ENCODE data around the gene EDN2.

EDN2 gene

DNA sequence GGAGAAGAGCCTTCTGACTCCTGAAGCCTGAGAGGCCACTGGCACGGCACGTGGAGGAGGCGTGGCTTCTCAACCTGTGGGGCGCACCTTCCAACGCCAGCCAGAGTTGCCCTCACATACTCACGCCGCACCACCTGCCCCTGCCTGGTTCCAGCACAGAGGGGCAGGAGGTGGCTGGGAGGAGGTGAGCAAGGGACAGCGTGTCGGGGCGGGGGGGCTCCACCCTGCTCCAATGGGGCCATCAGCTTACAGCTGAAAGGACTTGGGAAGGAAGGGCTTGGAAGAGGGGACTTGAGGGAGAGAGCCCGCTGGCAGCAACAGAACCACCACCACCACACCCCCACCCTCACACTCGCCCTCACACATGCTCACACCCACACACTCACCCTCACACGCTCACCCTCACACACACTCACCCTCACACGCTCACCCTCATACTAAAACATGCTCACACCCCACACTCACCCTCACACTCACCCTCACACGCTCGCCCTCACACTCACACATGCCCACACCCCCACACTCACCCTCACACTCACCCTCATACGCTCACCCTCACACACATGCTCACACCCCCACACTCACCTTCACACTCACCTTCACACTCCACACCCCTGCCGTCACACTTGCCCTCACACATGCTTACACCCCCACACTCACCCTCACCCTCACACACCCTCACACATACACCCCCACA is 41.6 kb upstream of the EDN2 start:
- H2AFZ ChIP-seq (ENCODE audit: low read depth, low read length, severe bottlenecking), result no peak overlapping the region
- H3K4me3 ChIP-seq (ENCODE audit: insufficient read depth, low read length, poor library complexity, severe bottlenecking), result no peak overlapping the region
- H3K9ac ChIP-seq (ENCODE audit: low read length), result no peak overlapping the region
- no peaks in the 10 kb centered on the region for H3K36me3 ChIP-seq (ENCODE audit: low read length)
- H3K9me3 ChIP-seq (ENCODE audit: insufficient read depth, low read length), result no peaks in the 10 kb centered on the region
- no peaks in the 10 kb centered on the region for H4K20me1 ChIP-seq (ENCODE audit: low read depth, low read length)
- no peaks in the 10 kb centered on the region for H3K9me2 ChIP-seq (replicated peaks; ENCODE audit: insufficient read depth, low read length)
- H3K27me3 ChIP-seq (ENCODE audit: low read length), result no peaks in the 10 kb centered on the region
- TF ChIP-seq EZH2phosphoT487 (conservative IDR thresholded peaks at IDR 0.05; ENCODE audit: low read length) (no peak), CTCF (IDR thresholded peaks at IDR 0.05; ENCODE audit: insufficient read depth, low read length, poor library complexity, severe bottlenecking) (no peak)
- H3K4me2 ChIP-seq (ENCODE audit: low read depth, low read length, poor library complexity, severe bottlenecking), result no peak overlapping the region
- H3K27ac ChIP-seq (ENCODE audit: low read depth, low read length), result no peak overlapping the region
- H3F3A ChIP-seq (ENCODE audit: insufficient read depth), result no peaks in the 10 kb centered on the region
- H3K79me2 ChIP-seq (ENCODE audit: insufficient read depth, low read length), result no peaks in the 10 kb centered on the region

- no peaks in the 10 kb centered on the region for H3K79me2 ChIP-seq (ENCODE audit: insufficient read depth, low read length)
- H3K27me3 ChIP-seq (ENCODE audit: low read length), result no peaks in the 10 kb centered on the region
Measured at GRCh38 chr1:41524676-41525675, 40.5 kb upstream of the EDN2 start.

GRCh38 chr1:41523949-41524675 is 39.6 kb upstream of the EDN2 start:
- no peaks in the 10 kb centered on the region for H4K20me1 ChIP-seq (ENCODE audit: low read depth, low read length)
- H3F3A ChIP-seq (ENCODE audit: insufficient read depth), result 0 out of 2 replicates have a peak, but pooled peaks cover 3% of the 10 kb centered on the region
- H3K9me2 ChIP-seq (replicated peaks; ENCODE audit: insufficient read depth, low read length), result no peaks in the 10 kb centered on the region
- no peak overlapping the region for H2AFZ ChIP-seq (ENCODE audit: low read depth, low read length, severe bottlenecking)
- H3K79me2 ChIP-seq (ENCODE audit: insufficient read depth, low read length), result no peaks in the 10 kb centered on the region
- H3K4me3 ChIP-seq (ENCODE audit: insufficient read depth, low read length, poor library complexity, severe bottlenecking), result no peak overlapping the region
- TF ChIP-seq CTCF (IDR thresholded peaks at IDR 0.05; ENCODE audit: insufficient read depth, low read length, poor library complexity, severe bottlenecking), result no peak
- TF ChIP-seq EZH2phosphoT487 (conservative IDR thresholded peaks at IDR 0.05; ENCODE audit: low read length), result no peak
- H3K9ac ChIP-seq (ENCODE audit: low read length), result no peak overlapping the region
- H3K4me2 ChIP-seq (ENCODE audit: low read depth, low read length, poor library complexity, severe bottlenecking), result no peak overlapping the region
- H3K27ac ChIP-seq (ENCODE audit: low read depth, low read length), result no peak overlapping the region
- H3K9me3 ChIP-seq (ENCODE audit: insufficient read depth, low read length), result no peaks in the 10 kb centered on the region
- H3K36me3 ChIP-seq (ENCODE audit: low read length), result no peaks in the 10 kb centered on the region
- no peaks in the 10 kb centered on the region for H3K27me3 ChIP-seq (ENCODE audit: low read length)

More at GRCh38 chr1:41524676-41525675, 40.5 kb upstream of the EDN2 start:
- TF ChIP-seq CTCF (IDR thresholded peaks at IDR 0.05; ENCODE audit: insufficient read depth, low read length, poor library complexity, severe bottlenecking) (no peak), EZH2phosphoT487 (conservative IDR thresholded peaks at IDR 0.05; ENCODE audit: low read length) (no peak)
- no peaks in the 10 kb centered on the region for H3F3A ChIP-seq (ENCODE audit: insufficient read depth)
- H3K4me2 ChIP-seq (ENCODE audit: low read depth, low read length, poor library complexity, severe bottlenecking), result no peak overlapping the region
- no peaks in the 10 kb centered on the region for H3K36me3 ChIP-seq (ENCODE audit: low read length)
- no peaks in the 10 kb centered on the region for H4K20me1 ChIP-seq (ENCODE audit: low read depth, low read length)
- no peak overlapping the region for H2AFZ ChIP-seq (ENCODE audit: low read depth, low read length, severe bottlenecking)
- no peak overlapping the region for H3K4me3 ChIP-seq (ENCODE audit: insufficient read depth, low read length, poor library complexity, severe bottlenecking)
- no peaks in the 10 kb centered on the region for H3K9me3 ChIP-seq (ENCODE audit: insufficient read depth, low read length)
- no peaks in the 10 kb centered on the region for H3K9me2 ChIP-seq (replicated peaks; ENCODE audit: insufficient read depth, low read length)
- no peak overlapping the region for H3K27ac ChIP-seq (ENCODE audit: low read depth, low read length)
- no peak overlapping the region for H3K9ac ChIP-seq (ENCODE audit: low read length)
